H9 (cell line): ENCODE data around the gene GALNT9. TPM values are rescaled to one million over a fixed set of nuclear protein-coding genes. Genes with fewer than 3 reads are reported as not detected.
A peak's percentile ranks its signal among the peaks of the same experiment; 100 is the strongest.

Experiments
- DNase-seq: peaks from one replicate; pipeline ENCODE4 v3.0.0-alpha.2; 2017
- H2AFZ ChIP-seq: one replicate; pipeline ENCODE4 v1.6.1; 2013; ENCODE audit warnings: mild to moderate bottlenecking, low read length, control low read depth, moderate library complexity
- H2AK5ac ChIP-seq: 2 replicates; pipeline ENCODE4 v1.6.1; 2013; ENCODE audit warnings: low read length, control low read depth, mixed read lengths; ENCODE audit not compliant: insufficient read length
- H2BK120ac ChIP-seq: one replicate; pipeline ENCODE4 v1.6.1; 2013; ENCODE audit warnings: low read depth, mild to moderate bottlenecking, low read length, control low read depth, inconsistent platforms; ENCODE audit not compliant: poor library complexity, severe bottlenecking
- H2BK12ac ChIP-seq: 2 replicates; pipeline ENCODE4 v1.6.1; 2013; ENCODE audit warnings: low read length, control low read depth, mixed read lengths, low read depth; ENCODE audit not compliant: insufficient read length
- H2BK15ac ChIP-seq: 2 replicates; pipeline ENCODE4 v1.6.1; 2013; ENCODE audit warnings: low read depth, low read length, control low read depth
- H2BK20ac ChIP-seq: one replicate; pipeline ENCODE4 v1.6.1; 2013; ENCODE audit warnings: low read depth, mild to moderate bottlenecking, low read length, control low read depth, inconsistent platforms; ENCODE audit not compliant: poor library complexity, severe bottlenecking
- H2BK5ac ChIP-seq: 2 replicates; pipeline ENCODE4 v1.6.1; 2013; ENCODE audit warnings: low read length, control low read depth, mixed read lengths; ENCODE audit not compliant: insufficient read length
- H3K14ac ChIP-seq: 2 replicates; pipeline ENCODE4 v1.6.1; 2013; ENCODE audit warnings: low read length, control low read depth; ENCODE audit not compliant: insufficient read depth
- H3K18ac ChIP-seq: 2 replicates; pipeline ENCODE4 v1.6.1; 2013; ENCODE audit warnings: low read depth, mild to moderate bottlenecking, mixed read lengths, low read length, control low read depth; ENCODE audit not compliant: insufficient read length
- H3K23ac ChIP-seq: 2 replicates; pipeline ENCODE4 v1.6.1; 2013; ENCODE audit warnings: low read length, control low read depth, mixed read lengths, low read depth; ENCODE audit not compliant: insufficient read length
- H3K23me2 ChIP-seq: 2 replicates; pipeline ENCODE4 v1.6.1; 2013; ENCODE audit warnings: low read depth, mild to moderate bottlenecking, mixed read lengths, low read length, control low read depth; ENCODE audit not compliant: insufficient read length, poor library complexity, severe bottlenecking
- H3K27ac ChIP-seq: 2 replicates; pipeline ENCODE4 v1.5.1; 2013; ENCODE audit warnings: low read length, control low read depth, mixed read lengths, low read depth; ENCODE audit not compliant: insufficient read length
- H3K27me3 ChIP-seq: 2 replicates; pipeline ENCODE4 v1.6.1; 2013; ENCODE audit warnings: low read length, control low read depth, inconsistent platforms; ENCODE audit not compliant: insufficient read depth
- H3K4ac ChIP-seq: 2 replicates; pipeline ENCODE4 v1.6.1; 2013; ENCODE audit warnings: low read depth, mild to moderate bottlenecking, control low read depth, inconsistent platforms, low read length, moderate library complexity
- H3K4me1 ChIP-seq: 2 replicates; pipeline ENCODE4 v1.6.1; 2013; ENCODE audit warnings: low read length, control low read depth, inconsistent platforms; ENCODE audit not compliant: insufficient read depth
- H3K4me2 ChIP-seq: 2 replicates; pipeline ENCODE4 v1.6.1; 2013; ENCODE audit warnings: low read length, control low read depth, mixed read lengths; ENCODE audit not compliant: insufficient read length, insufficient read depth
- H3K56ac ChIP-seq: 2 replicates; pipeline ENCODE4 v1.6.1; 2013; ENCODE audit warnings: low read depth, mild to moderate bottlenecking, mixed read lengths, low read length, control low read depth; ENCODE audit not compliant: insufficient read length
- H3K79me1 ChIP-seq: 2 replicates; pipeline ENCODE4 v1.6.1; 2013; ENCODE audit warnings: low read depth, mild to moderate bottlenecking, moderate library complexity, low read length, control low read depth, inconsistent platforms; ENCODE audit not compliant: insufficient read depth, poor library complexity, severe bottlenecking
- H3K79me2 ChIP-seq: 2 replicates; pipeline ENCODE4 v1.6.1; 2013; ENCODE audit warnings: low read length, control low read depth, inconsistent platforms; ENCODE audit not compliant: insufficient read depth
- H3K9ac ChIP-seq: 2 replicates; pipeline ENCODE4 v1.6.1; 2013; ENCODE audit warnings: low read length, control low read depth, mixed read lengths; ENCODE audit not compliant: insufficient read length; ENCODE audit errors: extremely low read depth
- H3K9me3 ChIP-seq: one replicate; pipeline ENCODE4 v1.6.1; 2013; ENCODE audit warnings: low read depth, low read length, inconsistent platforms; ENCODE audit not compliant: control insufficient read depth
- H3T11ph ChIP-seq: one replicate; pipeline ENCODE4 v1.6.1; 2013; ENCODE audit warnings: mild to moderate bottlenecking, low read length, control low read depth, inconsistent platforms
- H4K20me1 ChIP-seq: one replicate; pipeline ENCODE4 v1.6.1; 2013; ENCODE audit not compliant: control insufficient read depth, insufficient read length, insufficient read depth
- H4K5ac ChIP-seq: 2 replicates; pipeline ENCODE4 v1.6.1; 2013; ENCODE audit warnings: low read depth, mild to moderate bottlenecking, mixed read lengths, low read length, control low read depth; ENCODE audit not compliant: insufficient read length
- H4K8ac ChIP-seq: replicated peaks from 2 replicates; pipeline ENCODE4 v1.6.1; 2013; ENCODE audit warnings: low read length, control low read depth, mixed read lengths, low read depth; ENCODE audit not compliant: insufficient read length
- H4K91ac ChIP-seq: 2 replicates; pipeline ENCODE4 v1.6.1; 2013; ENCODE audit warnings: low read depth, mild to moderate bottlenecking, moderate library complexity, mixed read lengths, low read length, control low read depth; ENCODE audit not compliant: insufficient read length
- H3K27ac Mint-ChIP-seq, 3 experiments: 2 replicates in 2 of 3; 3 replicates in 1 of 3; pipeline ENCODE4 v1.8.0; 2020 to 2021; ENCODE audit warnings: mixed read lengths in 3 of 3, mild to moderate bottlenecking in 1 of 3, moderate library complexity in 1 of 3
- H3K27me3 Mint-ChIP-seq: 2 replicates; pipeline ENCODE4 v1.8.0; 2021; ENCODE audit warnings: low read depth, mild to moderate bottlenecking, moderate library complexity, mixed read lengths
- H3K36me3 Mint-ChIP-seq, 3 experiments: 2 replicates in 2 of 3; 3 replicates in 1 of 3; pipeline ENCODE4 v1.8.0; 2020 to 2021; ENCODE audit warnings: low read depth in 3 of 3, mixed read lengths in 3 of 3; ENCODE audit not compliant: insufficient read depth in 1 of 3
- H3K4me1 Mint-ChIP-seq, 2 experiments: 2 replicates each; pipeline ENCODE4 v1.8.0; 2020; ENCODE audit warnings: mixed read lengths in 2 of 2
- H3K4me3 Mint-ChIP-seq, 2 experiments: 2 replicates in 1 of 2; 3 replicates in 1 of 2; pipeline ENCODE4 v1.8.0; 2020 to 2021; ENCODE audit warnings: mild to moderate bottlenecking in 2 of 2, mixed read lengths in 2 of 2, moderate library complexity in 1 of 2
- H3K9me3 Mint-ChIP-seq, 2 experiments: 2 replicates in 1 of 2; 3 replicates in 1 of 2; pipeline ENCODE4 v1.8.0; 2020; ENCODE audit warnings: mild to moderate bottlenecking in 2 of 2, mixed read lengths in 2 of 2, moderate library complexity in 1 of 2
- WGBS: extraction: QIAGEN DNeasy Blood & Tissue Kit; methylation state at CpG from one replicate; pipeline ENCODE4 v1.1.7; 2013; ENCODE audit warnings: missing lambda C conversion rate, low lambda C conversion rate, mixed read lengths; ENCODE audit not compliant: insufficient read length; ENCODE audit errors: extremely low coverage; 5-methylcytosine and 5-hydroxymethylcytosine counted together
- total RNA-seq: library from RNA; stranded (reverse); gene quantifications from 2 replicates; pipeline ENCODE4 v1.2.1, GENCODE V29; 2021
- TF ChIP-seq, protein P1 (sequence below): fragments of 200-600 bp; sonication (generic); conservative IDR thresholded peaks from 3 replicates; pipeline ENCODE4 v1.8.0; 2021; ENCODE audit warnings: antibody characterized with exemption, mild to moderate bottlenecking

The GALNT9 gene
- total RNA-seq, 1 experiment from 2014 or later: 0.35 TPM

DNA sequence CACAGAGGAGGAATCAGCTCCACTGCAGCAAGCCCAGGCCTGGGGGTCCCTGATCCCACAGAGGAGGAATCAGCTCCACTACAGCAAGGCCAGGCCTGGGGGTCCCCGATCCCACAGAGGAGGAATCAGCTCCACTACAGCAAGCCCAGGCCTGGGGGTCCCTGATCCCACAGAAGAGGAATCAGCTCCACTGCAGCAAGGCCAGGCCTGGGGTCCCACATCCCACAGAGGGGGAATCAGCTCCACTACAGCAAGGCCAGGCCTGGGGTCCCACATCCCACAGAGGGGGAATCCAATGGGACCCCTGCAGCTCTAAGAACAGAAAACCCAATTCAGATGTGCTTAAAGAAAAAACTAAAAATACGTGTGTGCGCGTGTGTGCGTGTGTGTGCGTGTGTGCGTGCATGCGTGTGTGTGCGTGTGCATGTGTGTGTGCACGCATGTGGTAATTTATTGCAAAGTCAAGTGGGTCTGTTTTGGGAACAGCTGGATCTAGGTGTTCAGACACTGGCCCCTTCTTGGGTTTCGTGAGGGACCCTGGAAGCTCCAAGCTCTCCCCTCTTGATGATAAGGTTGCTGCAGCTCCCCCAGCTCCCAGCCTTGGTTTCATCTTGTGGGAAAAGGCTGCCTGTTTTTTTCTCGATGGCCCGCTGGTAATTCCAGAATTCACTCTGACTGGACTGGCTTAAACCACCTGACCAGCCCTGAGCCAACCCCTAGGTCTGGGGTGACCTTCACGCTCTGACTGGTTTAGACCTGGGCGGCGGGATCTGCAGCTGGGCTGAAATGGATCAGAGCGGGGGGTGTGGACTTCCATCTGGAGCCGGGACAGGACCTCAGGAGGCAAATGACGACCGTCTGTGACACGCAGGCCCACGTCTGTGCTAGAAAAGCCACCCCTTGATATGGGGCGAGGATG lies 47.1 kb downstream of the GALNT9 start:
- Histone ChIP-seq H3K4me1 (peaks cover 4% of the 10 kb centered on the region; the same call in 1 of the 2 replicates), H2BK20ac (no peak overlapping the region), H3K14ac (no peak overlapping the region; the same call in 1 of the 2 replicates), H3K27me3 (peaks cover 2% of the 10 kb centered on the region; the same call in 1 of the 2 replicates), H3K18ac (no peak overlapping the region), H3K56ac (no peak overlapping the region), H4K91ac (no peak overlapping the region), H2BK5ac (no peak overlapping the region), H2BK12ac (no peak overlapping the region), H3T11ph (no peak overlapping the region), H3K27ac (no peak overlapping the region), H2AFZ (no peak overlapping the region), H3K79me1 (no peaks in the 10 kb centered on the region), H4K20me1 (no peaks in the 10 kb centered on the region), H3K79me2 (no peaks in the 10 kb centered on the region), H3K9me3 (no peaks in the 10 kb centered on the region), H3K4ac (no peak overlapping the region), H3K23ac (no peak overlapping the region), H2AK5ac (no peak overlapping the region), H4K8ac (no peak overlapping the region), H3K4me2 (peak overlapping the region; percentile 14), H2BK120ac (no peak overlapping the region), H3K23me2 (no peaks in the 10 kb centered on the region), H2BK15ac (no peak overlapping the region), H3K9ac (no peak overlapping the region), H4K5ac (no peak overlapping the region)
- Mint-ChIP-seq H3K4me1 (peaks cover 12 to 43% of the 10 kb centered on the region in 2 experiments), H3K27ac (no peak overlapping the region), H3K36me3 (no peaks in the 10 kb centered on the region), H3K4me3 (peak overlapping the region; percentile 38 to 48; a peak in 3 of 5 replicates), H3K9me3 (peaks cover 0 to 3% of the 10 kb centered on the region in 2 experiments; a peak in 1 of 5 replicates), H3K27me3 (peaks cover 30% of the 10 kb centered on the region)
- no CpG with 5 or more reads among the region's 23 CpGs for WGBS
- TF ChIP-seq, protein P1, sequence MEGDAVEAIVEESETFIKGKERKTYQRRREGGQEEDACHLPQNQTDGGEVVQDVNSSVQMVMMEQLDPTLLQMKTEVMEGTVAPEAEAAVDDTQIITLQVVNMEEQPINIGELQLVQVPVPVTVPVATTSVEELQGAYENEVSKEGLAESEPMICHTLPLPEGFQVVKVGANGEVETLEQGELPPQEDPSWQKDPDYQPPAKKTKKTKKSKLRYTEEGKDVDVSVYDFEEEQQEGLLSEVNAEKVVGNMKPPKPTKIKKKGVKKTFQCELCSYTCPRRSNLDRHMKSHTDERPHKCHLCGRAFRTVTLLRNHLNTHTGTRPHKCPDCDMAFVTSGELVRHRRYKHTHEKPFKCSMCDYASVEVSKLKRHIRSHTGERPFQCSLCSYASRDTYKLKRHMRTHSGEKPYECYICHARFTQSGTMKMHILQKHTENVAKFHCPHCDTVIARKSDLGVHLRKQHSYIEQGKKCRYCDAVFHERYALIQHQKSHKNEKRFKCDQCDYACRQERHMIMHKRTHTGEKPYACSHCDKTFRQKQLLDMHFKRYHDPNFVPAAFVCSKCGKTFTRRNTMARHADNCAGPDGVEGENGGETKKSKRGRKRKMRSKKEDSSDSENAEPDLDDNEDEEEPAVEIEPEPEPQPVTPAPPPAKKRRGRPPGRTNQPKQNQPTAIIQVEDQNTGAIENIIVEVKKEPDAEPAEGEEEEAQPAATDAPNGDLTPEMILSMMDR: no peak
- DNase-seq: peak; percentile 64
